Neural progenitor cell (in vitro differentiated cells): ENCODE measurements around the gene OR13C3.

Experiments
- EZH2phosphoT487 ChIP-seq: fragments of 200-600 bp; sonication (generic); IDR thresholded peaks from 2 replicates; pipeline ENCODE4 v1.6.1; 2017; ENCODE audit warnings: antibody characterized with exemption
- TF ChIP-seq, protein P1 (sequence below): fragments of 200-600 bp; sonication (generic); IDR thresholded peaks from 2 replicates; pipeline ENCODE4 v1.5.1; 2017; ENCODE audit warnings: antibody characterized with exemption, mild to moderate bottlenecking

DNA sequence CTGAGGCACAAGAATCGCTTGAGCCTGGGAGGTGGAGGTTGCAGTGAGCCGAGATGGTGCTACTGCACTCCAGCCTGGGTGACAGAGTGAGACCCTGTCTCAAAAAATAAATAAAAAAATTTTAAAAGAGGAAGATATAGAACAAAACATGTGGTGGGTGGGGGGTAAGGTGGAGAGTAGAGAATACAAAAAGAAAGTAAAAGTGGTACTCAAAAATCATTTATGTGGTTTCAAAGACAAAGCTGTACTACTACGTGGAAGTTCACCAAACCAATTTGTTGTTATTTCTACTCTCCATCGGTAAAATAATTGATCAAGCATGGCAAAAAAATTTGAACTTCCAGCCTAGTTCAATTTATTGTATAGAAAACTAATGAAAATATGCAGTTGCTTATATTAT lies 8.0 kb upstream of the OR13C3 start:
- TF ChIP-seq, protein P1, sequence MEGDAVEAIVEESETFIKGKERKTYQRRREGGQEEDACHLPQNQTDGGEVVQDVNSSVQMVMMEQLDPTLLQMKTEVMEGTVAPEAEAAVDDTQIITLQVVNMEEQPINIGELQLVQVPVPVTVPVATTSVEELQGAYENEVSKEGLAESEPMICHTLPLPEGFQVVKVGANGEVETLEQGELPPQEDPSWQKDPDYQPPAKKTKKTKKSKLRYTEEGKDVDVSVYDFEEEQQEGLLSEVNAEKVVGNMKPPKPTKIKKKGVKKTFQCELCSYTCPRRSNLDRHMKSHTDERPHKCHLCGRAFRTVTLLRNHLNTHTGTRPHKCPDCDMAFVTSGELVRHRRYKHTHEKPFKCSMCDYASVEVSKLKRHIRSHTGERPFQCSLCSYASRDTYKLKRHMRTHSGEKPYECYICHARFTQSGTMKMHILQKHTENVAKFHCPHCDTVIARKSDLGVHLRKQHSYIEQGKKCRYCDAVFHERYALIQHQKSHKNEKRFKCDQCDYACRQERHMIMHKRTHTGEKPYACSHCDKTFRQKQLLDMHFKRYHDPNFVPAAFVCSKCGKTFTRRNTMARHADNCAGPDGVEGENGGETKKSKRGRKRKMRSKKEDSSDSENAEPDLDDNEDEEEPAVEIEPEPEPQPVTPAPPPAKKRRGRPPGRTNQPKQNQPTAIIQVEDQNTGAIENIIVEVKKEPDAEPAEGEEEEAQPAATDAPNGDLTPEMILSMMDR = no peak
- no peak for TF ChIP-seq EZH2phosphoT487
